HG03521 (cell line): ENCODE results near the gene UXT.
"Not testable (repeated sequence)": the region's sequence is repeated elsewhere in the genome, so short reads cannot be mapped to it uniquely, and the experiment has no call there.

Experiments
- ATAC-seq: cut with Tn5 transposase; IDR thresholded peaks from one replicate; pipeline ENCODE4 v1.9.1; 2021; ENCODE audit warnings: mild to moderate bottlenecking, moderate library complexity; ENCODE audit not compliant: unreplicated experiment

UXT gene

DNA sequence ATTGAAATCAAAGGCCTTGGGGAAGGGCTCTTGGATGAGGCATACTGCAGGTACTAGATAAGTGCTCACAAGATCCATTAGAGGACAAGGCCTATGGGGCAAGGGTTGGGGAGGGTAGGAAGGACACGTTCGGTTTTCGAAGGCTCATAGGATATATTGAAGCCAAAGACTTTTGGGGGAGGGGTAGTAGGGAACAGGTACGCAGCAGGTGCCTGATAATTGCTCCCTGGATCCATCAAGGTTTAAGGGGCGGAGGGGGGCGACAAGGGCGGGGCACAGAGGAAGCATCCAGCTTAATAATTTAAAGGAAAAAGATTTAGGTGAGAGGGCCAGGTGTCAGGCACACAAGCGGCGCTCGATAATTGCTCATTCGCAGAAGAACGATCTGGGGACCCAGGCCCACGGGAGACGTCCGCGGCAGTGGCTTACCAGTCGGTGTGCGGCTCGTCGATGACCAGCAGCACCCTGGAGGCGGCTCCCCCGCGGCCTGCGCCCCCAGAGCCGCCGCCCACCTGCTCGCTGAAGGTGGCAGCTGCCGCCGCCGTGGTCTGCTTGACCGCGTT, 40.0 kb downstream of the UXT start:
- no peak for ATAC-seq

DNA sequence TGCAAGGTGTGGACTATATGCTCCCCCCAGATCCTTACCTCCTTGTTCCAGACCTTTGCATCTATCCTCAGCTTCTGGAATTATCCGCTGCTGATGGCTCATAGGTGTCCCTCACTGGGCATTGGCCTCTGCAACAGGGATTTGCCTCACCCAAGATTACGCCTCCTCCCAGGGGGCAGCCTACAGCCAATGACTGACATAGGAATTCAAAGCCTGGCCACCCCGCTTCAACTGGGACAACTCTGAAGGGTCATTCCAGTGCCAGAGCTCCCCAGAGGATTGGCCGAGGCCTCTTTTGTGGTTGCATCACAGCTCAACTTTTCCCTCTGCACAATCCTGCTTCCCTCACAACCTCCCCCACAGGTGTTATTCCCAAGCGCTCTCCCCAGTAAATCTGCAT, 44.4 kb downstream of the UXT start:
- no peak for ATAC-seq

DNA sequence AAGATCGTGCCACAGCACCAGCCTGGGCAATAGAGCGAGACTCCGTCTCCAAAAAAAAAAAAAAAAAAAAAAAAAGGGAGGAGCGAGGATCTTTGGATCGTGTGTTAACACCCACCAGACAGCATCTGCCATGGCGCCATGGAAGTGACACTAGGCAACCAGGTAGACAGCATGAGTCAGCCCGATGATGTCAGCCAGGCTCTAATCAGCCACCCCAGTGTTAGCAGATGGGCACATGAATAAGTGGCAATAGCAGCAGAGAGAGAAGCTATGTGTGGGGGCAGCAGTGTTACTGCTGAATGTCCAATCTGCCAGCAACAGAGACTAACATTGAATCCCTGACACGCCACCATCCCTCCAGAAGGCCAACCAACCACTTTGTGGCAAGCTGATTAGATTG, 45.9 kb downstream of the UXT start:
- ATAC-seq: no peak

DNA sequence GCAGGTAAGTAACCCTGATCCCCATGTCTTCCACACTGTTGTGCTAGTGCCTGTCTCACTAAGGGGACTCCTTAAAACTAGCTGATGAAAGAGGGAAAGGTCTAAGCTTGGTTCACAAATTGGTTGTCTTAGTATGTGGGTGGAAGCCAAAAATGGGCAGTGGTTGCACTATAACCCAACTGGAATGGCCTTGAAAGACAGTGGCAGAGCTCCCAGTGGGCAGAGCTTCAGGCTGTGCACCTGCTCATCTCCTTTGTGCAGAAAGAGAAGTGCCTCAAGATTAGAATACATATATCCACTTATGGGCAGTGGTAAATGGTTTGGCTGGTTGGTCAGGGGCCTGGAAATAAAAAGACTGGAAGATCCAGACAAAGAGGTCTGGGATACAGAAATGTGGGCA, 46.6 kb downstream of the UXT start:
- no peak for ATAC-seq

DNA sequence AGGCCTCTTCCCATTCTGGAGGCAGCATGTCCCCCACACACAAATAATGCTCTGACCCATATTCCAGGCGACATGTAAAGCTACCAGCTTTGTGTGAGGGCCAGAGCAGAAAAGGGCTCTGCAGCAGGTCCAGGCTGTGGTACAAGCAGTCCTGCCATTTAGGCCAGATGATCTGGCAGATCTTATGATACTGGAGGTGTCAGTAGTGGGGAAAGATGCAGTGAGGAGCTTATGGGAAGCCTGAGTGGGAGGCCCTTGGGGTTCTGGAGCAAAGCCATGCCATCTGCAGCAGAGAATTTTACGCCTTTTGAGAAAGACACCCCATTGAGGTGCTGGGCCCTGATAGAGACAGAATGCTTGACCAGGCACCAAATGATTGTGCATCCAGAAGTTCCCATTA, 47.1 kb downstream of the UXT start:
- no peak for ATAC-seq

DNA sequence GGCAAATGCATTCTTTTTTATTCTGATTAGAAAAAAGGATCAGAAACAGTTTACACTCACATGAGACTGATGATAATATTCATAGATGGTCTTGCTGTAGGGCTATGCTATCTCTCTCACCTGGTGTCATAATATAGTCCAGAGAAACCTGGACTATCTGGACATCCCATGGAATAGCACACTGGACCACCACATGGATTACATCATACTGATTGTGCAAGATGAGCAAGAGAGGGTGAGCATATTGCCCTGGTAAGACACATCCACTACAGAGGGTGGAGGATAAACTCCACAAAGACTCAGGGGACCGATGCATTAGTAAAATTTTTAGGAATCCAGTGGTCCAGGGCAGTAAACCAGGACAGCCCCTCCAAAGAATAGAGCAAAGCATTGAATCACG, 47.5 kb downstream of the UXT start:
- no peak for ATAC-seq

DNA sequence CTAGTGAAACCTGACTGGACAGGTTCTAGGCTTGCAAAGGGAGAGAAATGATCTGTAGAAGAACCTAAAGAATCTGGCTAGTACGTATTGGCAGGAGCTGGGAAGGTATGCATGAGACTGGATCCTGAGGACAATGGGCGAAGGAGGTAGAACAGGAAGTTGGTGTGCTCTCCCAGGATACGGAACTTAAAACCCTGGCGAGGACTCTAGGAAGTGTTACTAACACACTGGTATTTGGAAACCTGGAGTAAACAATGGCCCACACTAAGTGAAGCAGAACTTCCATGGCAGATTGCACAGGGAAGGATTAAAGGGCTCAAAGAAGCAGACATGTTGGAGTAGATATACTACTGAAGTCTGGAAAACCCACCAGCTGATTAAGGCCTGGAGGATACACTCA, 48.5 kb downstream of the UXT start:
- ATAC-seq: no peak

DNA sequence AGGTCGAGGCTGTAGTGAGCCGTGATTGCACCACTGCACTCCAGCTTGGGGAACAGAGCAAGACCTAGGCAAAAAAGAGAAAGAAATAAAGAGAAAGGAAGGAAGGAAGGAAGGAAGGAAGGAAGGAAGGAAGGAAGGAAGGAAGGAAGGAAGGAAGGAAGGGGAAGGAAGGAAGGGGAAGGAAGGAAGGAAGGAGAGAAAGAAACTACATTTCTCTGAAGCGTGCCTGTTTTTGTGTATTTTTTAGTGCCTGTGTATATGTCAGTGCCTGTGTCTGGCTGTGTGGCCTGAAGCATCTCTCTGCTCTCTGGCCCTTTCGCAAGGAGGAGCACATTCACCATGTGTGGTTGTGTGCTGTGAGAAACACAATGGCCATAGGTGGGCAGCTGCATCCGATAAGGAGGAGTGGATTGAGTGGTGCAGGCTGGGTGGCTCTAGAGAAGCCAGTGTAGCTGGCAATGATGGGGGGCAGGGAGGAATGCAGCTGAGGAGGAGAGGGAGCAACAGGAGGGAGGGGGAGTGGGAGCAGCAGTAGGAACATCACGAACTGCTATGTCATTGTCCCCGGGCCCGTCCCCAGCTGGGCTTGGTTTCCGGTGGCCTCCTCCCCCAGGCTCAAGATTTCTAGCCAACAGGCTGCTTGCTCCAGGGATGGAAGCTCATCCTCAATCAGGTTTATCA, 50.7 kb downstream of the UXT start:
- ATAC-seq: no peak

DNA sequence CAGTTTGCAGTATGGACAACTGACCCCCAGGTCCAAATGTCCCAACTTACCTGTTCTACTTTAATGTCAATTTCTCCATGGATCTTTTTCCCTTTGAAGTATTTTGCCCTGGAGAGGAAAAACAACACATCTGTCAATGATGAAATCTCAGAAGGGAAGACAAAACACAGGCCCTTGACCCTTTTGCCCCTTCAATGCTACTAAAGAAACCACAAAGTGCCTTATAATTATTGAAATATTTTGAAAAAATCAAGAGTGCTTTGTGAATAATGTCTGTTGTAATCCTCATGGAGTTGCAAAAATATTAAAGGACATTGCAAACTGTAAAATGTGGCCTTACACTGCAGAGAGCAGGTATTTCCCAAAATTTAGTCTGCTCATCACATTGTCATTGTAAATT, 51.9 kb downstream of the UXT start:
- no peak for ATAC-seq

DNA sequence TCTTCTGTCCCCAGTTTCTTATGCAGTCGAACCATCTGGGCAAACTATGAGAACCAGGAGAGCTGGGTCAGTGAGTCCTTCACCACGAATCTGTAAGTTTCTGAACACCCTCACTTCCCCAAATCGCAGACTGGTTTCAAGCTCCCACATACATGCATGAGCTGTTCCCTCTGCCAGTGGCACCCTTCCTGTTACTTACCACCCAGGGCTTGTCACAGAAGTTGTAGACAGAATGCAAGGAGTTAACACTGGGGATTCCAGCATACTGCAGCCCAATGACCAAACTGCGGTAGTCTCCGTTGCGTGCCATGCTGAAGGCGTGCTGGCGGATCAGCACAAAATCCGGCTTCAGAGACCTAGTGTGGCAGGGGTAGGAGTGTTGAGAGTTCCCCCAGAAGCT, 54.0 kb downstream of the UXT start:
- no peak for ATAC-seq

DNA sequence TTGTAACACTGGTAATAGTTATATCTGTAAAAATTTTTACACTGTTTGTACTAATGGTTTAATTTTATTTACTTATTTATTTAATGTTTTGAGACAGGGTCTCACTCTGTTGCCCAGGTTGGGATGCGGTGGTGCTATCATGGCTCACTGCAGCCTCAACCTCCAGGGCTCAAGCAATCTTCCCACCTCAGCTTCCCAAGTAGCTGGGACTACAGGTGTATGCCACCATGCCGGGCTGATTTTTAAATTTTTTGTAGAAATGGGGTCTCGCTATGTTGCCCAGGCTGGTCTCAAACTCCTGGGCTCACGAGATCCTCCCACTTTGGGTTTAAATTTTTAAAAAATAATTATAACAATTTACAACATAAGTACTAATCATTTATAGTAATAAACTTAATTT, 55.9 kb downstream of the UXT start:
- ATAC-seq: not testable (repeated sequence)
